NCI-H1105 treated with DMSO at 0.1 percent for 48 hours (cell line): ENCODE data around the gene TNS1.
A peak's percentile ranks its signal among the peaks of the same experiment; 100 is the strongest.

ENCODE experiments used
- DNase-seq: peaks from one replicate; lab custom pipeline; 2025; lab: John Stamatoyannopoulos, UW

Gene TNS1

DNA sequence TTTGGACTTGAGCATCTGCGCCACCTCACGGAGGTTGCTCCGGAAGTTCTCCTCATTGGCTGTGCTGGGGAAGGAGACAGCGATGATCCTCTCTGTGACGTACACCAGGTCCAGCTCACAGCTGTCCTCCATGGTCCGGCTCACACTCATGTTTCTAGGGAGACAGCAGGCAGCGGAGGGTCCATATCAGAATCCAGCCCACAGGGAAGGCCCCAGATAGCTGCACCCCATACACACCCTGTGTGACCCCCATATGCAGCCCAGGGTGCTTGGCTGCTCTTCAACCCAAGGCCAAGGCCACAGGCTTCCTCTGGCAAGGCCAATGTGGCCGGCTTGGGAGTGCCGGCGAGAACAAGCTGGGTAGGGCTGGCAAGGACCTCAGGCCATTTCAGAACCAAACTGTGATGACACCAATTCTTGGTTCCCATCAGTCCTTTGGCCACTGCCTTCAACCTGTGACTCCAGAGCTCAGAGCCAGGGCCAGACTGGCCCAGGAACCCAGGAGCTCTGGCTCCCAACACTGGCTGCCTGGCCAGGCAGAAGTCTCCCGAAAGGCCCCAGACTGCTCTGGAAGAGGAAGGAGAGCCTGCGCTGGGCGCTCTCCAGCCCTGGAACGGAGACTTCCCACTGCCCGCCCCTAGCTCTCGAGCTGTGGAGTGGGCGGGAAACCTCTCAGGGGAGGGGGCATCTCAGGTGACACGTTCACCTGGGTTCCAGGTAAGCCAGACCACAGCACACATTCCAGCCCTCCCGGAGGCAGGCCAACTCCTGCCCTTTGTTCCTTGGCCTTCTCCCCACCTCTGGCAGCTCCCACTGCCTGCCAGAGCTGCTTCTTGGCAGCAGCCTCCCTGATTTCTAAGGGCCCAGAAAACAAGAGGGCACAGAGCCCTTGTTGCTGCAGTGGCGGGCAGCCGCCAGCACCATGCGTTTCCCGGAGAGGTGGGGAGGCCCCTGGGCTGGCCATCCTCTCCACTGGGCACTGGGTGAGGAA is 104.7 kb downstream of the TNS1 start:
- no peak for DNase-seq

DNA sequence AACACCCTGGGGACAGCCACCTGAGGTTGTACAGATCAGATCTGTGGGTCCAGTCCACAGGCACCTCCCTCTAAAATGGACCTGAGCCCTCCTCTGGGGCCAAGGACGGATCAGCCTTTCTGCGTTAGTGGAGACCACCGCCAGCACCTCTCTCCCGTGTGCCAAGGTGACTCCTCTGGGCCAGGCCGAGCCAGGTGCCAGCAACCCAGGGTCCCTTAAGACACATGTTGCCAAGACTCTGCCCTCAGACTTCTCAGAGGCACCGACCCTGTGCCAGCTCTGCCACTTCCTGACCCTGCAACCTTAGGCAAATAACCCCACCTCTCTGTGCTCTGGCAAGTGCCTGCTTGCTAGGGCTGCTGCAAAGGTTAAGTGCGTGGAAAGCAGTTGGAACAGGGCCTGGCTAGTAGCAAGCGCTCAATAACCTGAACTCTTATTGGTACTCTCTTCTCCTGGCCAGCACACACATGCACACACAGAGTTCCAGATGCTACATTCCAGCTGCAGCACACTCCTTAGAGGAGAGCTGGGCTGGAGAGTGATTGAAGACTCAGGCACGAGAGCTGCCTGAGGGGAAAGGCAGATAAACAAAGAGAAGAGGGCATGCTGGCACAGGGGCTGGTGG is 105.6 kb downstream of the TNS1 start:
- DNase-seq, result no peak

DNA sequence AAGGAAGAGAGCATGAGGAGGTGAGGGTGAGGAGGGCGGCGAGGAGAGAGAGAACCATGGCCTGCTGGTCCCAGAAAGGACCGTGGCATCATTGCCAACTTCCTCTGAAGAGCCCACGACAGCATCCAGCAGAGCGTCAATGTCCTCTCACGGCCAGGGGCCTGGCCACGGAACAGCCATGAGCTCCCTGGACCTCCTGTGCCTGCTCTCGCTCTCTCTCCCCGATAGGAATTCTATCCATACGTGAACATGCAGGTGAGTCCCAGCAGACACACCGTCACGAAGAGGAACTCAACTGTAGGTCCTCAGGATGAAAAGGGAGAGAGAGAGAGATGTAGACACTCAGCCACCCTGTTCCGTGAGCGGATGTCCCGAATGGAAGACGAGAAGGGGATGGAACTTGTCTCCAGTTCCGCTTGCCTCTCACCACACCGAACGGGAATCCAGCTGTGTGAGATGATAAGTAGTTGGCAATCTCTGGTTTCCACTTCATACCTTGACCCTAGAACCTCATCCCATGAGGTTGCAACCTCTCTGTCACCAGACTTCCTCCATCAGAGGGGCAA is 107.6 kb downstream of the TNS1 start:
- no peak for DNase-seq

DNA sequence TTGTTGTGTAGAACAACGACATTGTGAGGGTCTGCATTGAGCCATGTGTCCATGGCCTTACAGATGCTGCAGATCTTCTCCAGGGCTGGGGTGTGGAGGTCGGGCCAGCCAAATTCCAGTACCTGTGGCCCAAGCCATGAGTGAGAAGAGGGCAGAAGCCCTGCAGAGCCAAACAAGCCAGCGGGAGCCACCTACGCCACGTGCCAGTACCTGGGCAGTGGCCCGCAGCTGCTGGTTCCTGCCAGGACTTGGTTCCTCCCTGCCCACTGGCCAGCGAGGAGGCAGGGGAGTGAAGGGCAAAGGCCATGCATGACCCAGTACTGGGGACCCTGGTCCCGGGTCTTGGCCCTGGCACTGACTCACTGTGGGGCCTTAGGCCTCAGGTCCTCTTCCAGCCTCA is 109.4 kb downstream of the TNS1 start:
- no peak for DNase-seq

DNA sequence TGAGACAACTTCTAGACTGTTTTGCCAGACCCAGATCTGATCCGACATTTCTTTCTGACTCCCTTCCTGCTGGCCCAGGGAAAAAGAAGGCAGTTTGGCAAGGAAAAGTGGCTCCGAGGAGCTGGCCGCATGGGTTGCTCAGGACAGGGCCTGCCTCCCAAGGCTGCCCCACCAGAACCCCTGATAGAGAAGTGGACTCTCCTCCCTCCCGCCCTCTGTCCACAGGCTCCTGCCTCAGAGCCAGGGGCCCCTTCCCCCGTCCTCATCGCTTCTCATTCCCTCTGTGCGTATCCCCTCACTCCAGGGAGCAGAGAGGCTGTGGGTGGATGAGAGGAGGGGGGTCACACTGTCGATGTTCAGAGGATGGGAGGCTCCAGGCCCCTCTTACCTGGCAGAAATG is 110.2 kb downstream of the TNS1 start:
- DNase-seq, result no peak

DNA sequence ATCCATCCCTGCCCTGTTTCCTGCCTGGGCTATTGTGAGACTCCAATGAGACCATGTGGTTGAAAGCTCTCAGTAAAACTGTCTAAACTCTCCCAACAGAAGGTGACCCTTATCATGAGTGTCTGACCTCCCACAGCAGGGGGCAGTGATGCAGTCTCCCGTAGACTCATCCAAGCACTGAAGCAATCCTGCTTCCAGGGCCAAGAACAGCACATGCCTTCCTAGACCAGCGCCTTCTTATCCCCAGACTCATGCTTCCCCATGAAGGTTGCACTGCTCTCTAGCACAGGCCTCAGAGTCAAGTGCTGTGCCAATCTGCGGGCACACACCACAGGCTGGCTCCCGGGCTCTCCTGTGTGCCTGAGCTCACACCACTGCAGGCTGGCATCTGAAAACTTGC is 112.3 kb downstream of the TNS1 start:
- no peak for DNase-seq

GRCh38 chr2:217889656-217890055 is 113.1 kb downstream of the TNS1 start:
- DNase-seq, result no peak

GRCh38 chr2:217887841-217888701 is 114.7 kb downstream of the TNS1 start:
- DNase-seq, result no peak

- DNase-seq, result peak; percentile 51
These were observed 116.0 kb downstream of the TNS1 start for GRCh38 chr2:217886720-217887309.

DNA sequence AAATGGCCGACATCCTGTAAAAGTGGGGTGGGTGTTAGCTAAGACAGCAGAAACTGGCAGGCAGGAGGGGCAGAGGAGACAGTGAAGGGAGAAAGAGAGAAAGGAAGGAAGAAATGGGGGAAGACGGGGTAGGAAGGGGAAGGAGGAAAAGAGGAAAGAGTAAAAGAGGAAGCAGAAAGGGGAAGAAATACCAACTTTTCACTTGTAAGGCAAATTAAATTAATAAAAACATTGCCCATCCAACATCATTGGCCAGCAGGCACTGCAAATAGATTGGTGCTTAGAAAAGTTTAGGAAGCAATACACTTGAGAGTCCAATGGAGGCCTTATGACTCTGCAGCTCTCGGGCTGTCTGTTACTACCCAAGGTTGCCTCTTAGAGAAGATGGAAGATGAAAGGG is 116.7 kb downstream of the TNS1 start:
- DNase-seq, result no peak

DNA sequence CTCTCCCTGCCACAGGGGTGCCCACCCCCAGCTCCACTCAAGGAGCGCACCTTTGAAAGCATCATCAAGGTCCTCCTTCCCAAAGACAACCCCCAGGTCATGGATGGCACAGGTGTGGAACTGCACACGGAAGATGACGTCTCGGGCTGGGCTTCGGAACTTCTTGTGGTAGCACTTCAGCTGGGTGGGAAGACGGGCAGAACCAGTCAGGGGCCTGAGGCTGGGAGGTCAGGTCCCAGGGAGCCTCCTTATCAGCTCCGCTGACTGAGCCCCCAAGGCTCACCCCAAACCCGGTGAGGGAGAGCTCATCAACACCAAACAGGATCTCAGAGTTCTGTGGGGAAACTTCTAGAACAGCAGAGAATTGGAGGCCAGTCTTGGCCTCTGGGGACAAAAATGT is 117.8 kb downstream of the TNS1 start:
- no peak for DNase-seq

- no peak for DNase-seq
These were observed 121.9 kb downstream of the TNS1 start for GRCh38 chr2:217880891-217881290.

- DNase-seq, result no peak
These were observed 122.4 kb downstream of the TNS1 start for GRCh38 chr2:217880287-217880889.

DNA sequence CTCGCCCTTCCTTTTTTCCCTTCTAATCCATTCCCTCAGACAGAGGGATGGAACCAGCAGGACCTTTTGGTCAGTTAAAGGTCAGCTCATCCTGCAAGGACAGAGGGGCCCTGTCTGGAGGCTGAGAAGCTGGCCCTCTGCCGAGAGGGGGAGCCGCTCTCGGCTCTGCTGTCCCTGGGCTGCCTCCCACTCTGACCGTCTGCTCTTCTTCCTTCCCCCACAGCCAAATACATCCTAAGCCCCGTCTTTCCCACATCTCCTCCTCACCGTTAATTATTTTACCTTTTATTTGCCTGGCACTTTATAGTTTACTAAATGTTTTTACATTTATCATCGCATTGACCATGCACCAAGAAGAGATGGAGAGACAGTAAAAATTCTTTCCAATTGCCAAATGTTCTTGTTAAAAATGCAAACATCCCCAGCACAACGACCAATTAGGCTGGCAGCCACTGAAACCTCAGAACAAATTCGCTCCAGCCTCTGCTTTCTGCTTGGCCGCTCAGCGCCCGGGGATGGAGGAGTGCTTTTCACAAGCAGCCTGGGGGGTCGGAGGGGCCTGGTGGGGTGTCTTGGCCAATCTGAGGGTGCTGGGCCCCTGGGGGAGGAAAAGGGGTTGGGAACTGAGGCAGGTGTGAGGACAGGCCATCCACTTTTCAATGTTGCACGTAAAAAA is 123.7 kb downstream of the TNS1 start:
- DNase-seq, result no peak

GRCh38 chr2:217877866-217878265 is 124.9 kb downstream of the TNS1 start:
- DNase-seq, result no peak

GRCh38 chr2:217876253-217876570 is 126.6 kb downstream of the TNS1 start:
- no peak for DNase-seq

GRCh38 chr2:217875556-217876252 is 127.1 kb downstream of the TNS1 start:
- DNase-seq, result no peak

- no peak for DNase-seq
These were observed 127.7 kb downstream of the TNS1 start for GRCh38 chr2:217875138-217875537.

DNA sequence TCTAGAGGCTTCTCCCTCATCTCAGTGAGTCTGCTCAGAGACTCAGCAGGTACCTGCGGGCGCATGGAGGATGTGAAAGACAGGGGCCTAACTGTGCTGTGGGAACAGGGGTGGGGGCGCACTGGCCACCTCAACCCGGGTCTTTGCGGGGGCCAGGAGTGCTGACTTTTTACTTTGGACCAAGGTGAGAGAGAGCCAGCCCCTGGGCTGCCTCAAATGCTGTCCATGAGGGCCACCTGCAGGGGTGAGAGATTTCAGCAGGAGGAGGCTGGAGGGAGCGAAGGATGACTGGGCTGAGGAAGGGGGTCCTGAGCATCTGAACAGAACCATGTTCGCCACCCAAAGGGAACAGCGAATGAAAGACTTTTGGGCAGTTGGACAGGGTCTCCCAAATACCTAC is 129.4 kb downstream of the TNS1 start:
- DNase-seq, result no peak

GRCh38 chr2:217872319-217872718 is 130.5 kb downstream of the TNS1 start:
- no peak for DNase-seq
